Raji (cell line): ENCODE data around the gene NPLOC4.
A peak's percentile ranks its signal among the peaks of the same experiment; 100 is the strongest.

Source experiments
- POLR2A ChIP-seq: IDR thresholded peaks from 2 replicates; pipeline ENCODE4 v1.6.1; 2011; ENCODE audit warnings: low read depth, low read length, control low read depth; ENCODE audit not compliant: insufficient read depth

Gene NPLOC4

GRCh38 chr17:81553616-81554181 is 83.2 kb downstream of the NPLOC4 start:
- TF ChIP-seq POLR2A = no peak

DNA sequence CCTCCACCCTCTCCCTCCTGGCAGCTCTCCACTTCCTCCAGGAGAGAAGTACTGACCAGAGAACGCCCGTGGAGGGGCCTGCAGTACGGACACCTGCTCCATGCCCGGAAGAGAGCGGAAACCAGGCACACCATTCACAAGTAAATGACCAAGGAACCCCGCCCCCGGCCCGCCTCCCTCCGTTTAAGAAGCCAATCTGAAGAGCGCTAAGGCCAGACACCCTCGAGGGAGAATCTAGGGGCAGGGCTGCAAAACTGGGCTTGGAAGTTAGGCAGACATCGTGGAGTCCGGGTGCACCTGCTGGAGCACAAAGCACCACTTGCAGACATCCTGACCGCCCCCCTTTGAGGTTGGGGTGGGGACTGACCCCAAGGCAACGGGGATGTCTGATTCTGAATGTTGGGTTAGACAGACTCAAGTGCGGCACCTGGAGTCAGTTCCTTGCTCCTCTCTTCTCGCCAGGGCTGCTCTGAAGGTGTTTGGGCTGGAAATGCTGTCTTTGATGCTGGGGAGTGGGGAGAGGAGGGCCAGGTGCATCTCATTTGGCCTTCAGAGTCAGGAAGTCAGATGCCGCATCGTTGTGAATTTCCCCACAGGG is 83.8 kb downstream of the NPLOC4 start:
- peak; percentile 86 for TF ChIP-seq POLR2A

DNA sequence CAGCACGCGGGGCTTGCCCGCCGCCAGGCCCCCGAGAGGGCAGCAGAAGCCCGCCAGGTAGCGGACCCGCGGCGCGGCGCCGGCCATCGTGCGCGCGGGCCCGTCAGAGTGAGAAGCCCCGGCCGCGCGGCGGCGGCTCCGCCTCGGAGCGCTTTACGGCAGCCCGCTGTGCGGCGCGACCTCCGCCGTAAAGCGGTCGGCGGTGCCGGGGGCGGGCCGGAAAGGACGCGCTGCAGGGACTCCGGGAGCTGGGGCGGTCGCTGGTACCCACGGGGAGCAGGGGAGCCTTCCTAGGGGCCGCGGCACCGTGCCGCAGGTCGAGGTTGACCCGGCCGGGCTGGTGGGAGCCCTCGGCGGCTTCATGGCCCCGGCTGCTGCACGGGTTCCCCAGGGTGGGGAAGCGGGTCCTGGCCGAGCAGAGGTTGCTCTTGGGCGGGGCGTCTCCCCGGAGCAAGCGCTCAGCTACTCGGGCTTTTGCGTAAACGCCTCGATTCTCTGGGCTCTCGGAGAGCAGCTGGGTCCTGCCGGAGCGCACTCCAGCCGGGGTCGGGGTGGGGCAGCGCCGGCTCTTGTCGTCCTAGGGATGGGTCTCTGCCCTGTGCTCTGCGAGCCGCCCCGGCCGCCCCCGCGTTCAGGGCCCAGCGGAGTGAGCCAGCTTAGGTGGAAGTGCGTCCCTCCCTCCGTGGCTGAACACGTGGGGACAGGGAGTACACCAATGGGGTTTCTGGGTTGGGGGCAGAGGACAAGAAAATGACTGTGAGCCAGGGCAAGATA is 84.5 kb downstream of the NPLOC4 start, which contains the start of gene FAAP100:
TSS of gene FAAP100 (minus strand) at position 110 of the 774 bp plus-strand sequence. CDS start at position 87, 23 bp downstream.
- peak; percentile 80 for TF ChIP-seq POLR2A

GRCh38 chr17:81551458-81552243 is 85.3 kb downstream of the NPLOC4 start:
- no peak for TF ChIP-seq POLR2A

DNA sequence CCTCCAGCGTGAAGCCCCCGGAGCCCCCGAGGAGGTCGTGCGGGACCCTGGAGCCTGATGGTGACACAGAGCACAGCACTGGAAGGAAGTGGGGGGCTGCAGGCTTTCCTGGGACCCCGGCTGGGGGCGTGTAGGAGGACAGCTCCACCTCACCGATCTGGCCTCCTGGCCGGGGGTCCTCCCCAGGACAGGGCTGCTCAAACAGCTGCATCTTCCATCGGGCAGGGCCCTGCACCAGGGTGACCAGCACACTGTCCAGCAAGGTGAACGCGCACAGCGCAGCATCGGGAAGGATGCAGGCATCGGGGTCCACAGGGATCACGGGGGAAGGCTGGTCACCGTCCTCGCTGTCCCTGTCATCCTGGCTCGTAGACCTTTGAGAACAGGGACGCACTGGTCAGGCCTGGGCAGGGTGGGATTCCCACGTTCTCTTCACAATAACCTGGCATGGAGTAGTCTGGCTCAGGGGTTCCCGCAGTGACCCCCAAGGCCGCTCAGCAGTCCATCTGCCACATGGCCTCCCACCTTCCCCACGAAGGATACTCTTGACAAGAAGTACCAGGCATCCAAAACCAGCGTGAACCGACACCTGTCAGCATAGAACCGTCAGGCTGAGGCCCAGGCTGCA is 86.0 kb downstream of the NPLOC4 start:
- no peak for TF ChIP-seq POLR2A

DNA sequence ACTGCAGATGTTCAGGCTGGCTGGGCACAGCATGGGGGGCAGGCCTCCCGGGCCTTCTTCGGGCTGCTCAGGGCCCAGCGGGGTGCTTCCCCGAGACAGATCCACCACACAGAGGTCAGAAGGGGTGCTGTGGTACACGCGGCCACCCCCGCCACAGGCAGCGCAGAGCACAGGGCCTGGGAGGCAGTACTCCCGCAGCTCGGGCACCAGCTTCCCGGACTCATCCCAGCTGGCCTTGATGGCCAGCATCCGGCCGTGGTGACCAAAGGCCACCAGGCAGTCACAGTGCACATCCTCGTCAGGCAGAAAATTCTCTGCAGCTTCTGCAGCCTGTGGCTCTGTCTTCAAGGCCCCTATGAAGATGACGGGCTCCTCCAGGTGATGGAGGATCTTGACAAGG is 86.6 kb downstream of the NPLOC4 start:
- no peak for TF ChIP-seq POLR2A

DNA sequence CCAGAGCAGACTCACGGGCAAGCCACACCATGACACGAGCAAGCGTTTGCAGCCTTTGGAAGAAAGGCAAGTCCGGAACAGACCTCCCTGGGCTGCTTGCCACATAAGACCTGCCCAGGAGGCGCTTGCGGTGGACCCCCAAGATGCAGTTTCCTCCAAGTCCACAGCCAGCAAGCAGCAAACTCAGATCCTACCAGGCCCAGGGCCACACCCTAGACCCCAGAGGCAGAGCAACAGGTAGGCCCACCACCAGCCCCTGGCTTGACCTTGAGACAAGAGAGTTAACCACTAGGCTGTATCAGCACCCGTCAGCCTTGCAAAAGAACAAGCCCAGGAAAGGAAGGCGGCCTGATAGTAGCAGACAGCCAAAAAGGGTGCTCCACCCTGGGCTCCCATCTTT is 87.1 kb downstream of the NPLOC4 start:
- TF ChIP-seq POLR2A = no peak

GRCh38 chr17:81549031-81549557 is 87.8 kb downstream of the NPLOC4 start:
- no peak for TF ChIP-seq POLR2A

DNA sequence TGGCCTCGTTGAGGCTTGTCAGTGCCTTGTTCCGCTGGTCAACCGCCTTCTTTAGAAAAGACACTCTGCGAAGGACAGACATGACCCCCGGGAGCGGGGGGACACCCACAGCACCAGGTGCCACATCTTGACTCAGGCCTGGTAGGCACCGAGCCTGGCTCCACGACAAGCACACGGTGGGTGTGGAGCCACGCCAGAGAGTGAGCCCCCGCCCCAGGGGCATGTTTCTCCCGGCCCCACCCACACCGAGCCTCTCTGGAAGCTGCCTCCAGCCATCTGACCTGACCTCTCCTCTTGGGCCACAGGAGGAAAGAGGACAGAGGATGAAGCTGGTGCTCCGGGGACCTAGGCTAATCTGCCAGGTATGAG is 89.3 kb downstream of the NPLOC4 start:
- no peak for TF ChIP-seq POLR2A

DNA sequence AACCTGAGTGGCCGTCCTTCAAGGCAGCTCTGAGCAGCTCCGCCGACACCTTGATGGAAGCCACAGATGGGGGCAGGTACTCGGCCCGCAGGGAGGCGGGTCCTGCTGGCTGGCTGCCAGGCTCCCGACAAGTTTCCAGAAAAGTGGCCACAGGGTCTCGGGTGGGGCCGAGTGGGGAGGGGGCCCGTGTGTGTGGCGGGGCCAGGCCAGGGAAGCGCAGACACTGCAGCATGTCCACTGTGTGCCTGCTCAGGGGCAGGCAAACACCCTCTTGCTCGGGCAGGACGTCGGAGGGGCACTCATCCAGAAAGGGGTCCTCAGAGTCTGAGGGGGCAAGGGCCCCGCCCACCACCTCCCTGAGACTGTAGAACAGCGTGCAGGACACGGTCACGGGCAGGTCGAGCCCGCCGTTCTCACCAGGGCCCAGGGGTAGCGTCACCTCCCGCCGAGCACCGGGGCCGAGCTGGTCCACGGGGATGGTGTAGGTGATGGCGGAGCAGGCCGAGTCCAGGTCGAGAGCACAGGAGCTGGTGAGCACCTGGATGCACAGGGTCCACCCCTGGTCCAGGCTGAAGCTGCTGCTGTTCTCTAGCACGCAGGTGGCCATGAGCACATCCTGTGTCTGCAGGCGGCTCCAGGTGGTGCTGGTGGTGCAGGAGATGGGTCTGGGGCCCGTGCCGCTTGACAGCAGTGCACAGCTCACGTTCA is 89.9 kb downstream of the NPLOC4 start:
- TF ChIP-seq POLR2A = no peak

- TF ChIP-seq POLR2A = no peak
Observed at GRCh38 chr17:81545160-81545949, 91.6 kb downstream of the NPLOC4 start.

GRCh38 chr17:81544281-81544974 is 92.5 kb downstream of the NPLOC4 start:
- no peak for TF ChIP-seq POLR2A

DNA sequence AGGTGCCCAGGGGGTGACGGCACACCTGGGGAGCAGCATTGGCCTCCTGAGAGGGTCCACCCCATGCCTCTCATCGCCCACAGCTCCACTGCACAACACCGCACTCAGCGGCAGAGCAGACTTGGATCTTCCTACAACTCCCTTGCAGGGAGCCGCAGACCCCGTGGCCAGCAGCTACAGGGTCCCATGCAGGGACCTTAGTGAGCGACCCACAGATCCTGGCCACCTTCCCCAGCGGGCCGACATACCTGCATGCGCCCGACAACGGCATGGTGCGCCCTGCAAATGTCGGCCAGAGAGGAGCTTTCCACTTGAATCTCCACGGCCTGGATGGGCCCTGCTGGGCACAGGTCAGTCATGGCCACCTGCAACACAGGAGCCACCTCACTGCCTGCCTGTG is 93.2 kb downstream of the NPLOC4 start:
- no peak for TF ChIP-seq POLR2A
